Stimulated activated CD8-positive, alpha-beta memory T cell treated with anti-CD3 and anti-CD28 coated beads, Interleukin-7, amount 100 ng/mL, for 24 hours (primary cell): ENCODE results near the gene JPH3.

ENCODE experiments used
- DNase-seq: peaks from one replicate; pipeline ENCODE4 v3.0.0-alpha.2; 2020; ENCODE audit warnings: low read depth

JPH3 gene

DNA sequence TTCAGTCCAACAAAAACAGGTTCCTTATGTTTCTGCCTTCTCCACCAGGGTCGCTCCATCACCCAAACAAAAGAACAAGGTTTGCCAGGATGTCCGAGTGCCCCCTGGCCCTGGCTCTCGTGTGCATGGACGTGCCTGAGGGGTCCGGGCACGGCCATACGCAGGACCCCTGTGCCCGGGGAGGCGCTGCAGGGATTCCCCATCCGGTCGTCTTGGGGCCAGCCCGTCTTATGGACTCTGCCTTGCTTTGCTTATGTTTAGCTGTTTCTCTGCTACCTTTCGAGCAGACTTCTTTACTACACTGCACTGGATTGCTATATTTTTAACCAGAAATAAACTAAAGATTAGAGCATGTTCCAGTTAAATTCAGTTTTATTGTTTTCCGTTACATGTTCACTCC is 95.5 kb downstream of the JPH3 start:
- no peak for DNase-seq

GRCh38 chr16:87698241-87698640 is 95.9 kb downstream of the JPH3 start:
- DNase-seq: no peak

DNA sequence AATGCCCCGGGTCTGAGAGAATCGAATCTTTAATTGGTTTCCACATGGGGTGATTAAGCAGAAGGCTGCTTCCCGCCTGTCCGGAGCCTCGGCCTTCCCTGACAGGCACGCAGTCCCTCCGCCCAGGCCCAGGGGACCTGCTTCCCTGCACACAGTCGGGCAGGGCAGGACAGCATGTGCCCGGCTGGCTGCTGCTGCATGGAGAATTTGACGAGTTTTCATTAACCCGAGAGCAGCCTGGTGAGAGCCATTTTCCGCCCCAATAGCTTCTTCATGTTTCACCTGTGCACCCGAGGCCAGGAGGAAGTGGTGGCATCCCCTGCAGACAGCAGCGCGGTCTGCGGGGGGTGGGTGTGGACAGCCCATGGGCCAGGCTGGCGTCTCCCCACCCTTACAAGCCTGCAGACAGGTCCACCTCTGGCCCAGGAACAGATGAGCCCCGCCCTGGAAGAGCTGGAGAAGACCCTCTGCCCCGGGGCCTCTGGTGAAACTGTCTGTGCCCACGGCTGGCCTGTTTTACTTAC is 96.4 kb downstream of the JPH3 start:
- DNase-seq: no peak

- no peak for DNase-seq
These were observed 98.2 kb downstream of the JPH3 start for GRCh38 chr16:87700406-87701077.

GRCh38 chr16:87701078-87701460 is 98.8 kb downstream of the JPH3 start:
- DNase-seq: no peak

- no peak for DNase-seq
These were observed 99.2 kb downstream of the JPH3 start for GRCh38 chr16:87701505-87701921.

GRCh38 chr16:87702325-87702811 is 100.1 kb downstream of the JPH3 start:
- peak; percentile 6 for DNase-seq

GRCh38 chr16:87703071-87703470 is 100.8 kb downstream of the JPH3 start:
- DNase-seq: no peak

- DNase-seq: no peak
These were observed 101.6 kb downstream of the JPH3 start for GRCh38 chr16:87703835-87704375.

DNA sequence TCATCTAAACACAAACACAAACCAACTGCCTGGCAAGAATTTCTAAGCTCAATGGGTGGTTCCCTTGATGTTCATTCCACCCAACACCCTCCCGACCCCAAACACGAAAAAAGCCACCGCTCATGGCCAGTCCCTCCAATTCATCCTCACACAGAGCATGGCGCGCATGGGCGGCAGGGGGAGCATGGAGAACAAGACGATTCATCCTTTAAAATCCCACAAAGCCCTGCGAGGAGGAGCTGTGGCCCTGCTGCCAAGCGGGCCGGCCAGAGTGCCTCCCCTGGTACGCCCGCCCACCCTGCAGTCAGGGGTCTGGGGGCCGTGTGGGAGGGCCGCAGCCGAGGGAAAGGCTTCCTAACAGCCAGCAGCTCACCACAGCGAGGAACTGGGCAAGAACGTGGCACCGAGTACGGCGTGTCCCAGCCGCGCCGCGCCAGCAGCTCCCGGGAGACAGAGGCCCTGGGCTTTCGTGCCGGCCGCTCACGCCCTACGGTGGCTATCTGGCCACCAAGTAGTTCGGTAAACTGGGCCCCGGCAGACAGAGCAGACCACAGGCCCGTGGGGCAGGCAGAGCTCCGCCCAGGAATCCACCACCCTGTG is 102.5 kb downstream of the JPH3 start:
- DNase-seq: no peak

GRCh38 chr16:87705771-87706277 is 103.5 kb downstream of the JPH3 start:
- DNase-seq: no peak

DNA sequence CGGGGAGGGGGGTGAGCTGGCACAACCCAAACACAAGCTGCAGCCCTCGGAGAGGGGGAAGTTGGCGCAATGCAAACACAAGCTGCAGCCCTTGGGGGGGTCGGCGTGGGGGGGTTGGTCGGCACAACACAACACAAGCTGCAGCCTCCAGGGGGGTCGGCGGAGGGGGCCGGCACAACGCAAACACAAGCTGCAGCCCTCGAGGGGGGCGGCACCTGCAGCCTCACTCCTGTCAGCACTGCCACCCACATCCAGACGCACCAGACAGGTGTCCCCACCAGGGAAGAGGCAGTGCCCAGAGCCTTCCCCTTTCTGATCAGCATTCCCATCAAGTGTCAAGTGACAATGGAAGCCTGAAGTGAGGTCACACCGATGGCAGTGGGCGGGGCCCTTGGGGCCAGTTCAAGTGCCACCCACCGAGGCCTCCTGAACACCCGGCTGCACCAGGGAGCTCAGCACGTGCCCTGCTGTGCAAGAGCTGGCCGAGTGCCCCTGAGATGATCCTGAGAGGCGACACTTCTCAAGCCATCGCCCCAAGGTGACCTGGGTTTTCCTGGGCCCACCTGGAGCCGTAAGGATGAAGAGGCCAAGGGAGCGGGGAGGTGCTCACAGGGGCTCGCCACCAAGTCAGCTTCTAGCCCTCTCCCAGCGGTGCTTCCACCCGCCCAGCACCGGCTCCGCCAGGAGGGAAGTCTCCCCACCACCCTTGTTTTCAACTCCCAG is 104.1 kb downstream of the JPH3 start:
- DNase-seq: no peak

GRCh38 chr16:87707097-87707496 is 104.8 kb downstream of the JPH3 start:
- no peak for DNase-seq

DNA sequence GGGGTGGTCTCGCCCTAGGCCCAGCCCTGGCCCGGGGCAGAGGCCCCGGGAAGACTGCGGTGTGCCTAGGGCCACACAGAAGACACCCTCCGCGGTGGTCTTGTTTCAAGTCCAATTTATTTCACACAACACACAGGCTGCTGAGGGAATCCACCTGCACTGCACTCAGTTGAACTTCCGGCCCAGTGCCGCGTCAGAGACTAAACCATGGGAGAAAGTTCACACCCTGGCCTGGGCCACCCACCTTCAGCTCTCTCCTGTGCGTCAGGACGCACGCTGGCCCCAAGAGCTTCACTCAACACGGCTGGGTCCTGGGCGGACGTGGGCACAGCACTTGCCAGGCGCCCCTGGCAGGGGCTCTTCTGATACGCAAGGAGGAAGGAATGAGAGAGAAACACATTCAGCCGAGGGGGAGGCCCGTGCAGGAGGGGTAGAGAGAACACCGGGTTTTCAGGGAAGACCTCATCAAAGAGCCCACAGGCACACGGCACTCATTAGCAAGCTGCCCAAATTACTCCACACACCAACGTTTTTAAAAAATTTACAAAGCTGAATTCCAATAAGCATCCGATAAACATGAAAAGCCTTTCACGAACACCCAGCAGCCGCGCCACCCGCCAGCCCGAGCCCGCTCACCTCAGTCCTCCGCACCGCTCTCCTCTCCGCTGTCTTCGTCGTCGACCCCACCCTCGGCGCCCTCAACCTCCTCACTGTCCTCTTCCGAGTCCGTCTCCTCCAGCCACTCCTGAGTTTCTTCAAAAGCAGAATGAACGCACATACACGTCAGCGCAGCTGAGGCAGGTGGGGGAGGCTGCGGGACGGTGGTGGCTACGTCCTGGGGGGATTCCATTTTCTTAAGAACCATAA is 105.6 kb downstream of the JPH3 start:
- no peak for DNase-seq

DNA sequence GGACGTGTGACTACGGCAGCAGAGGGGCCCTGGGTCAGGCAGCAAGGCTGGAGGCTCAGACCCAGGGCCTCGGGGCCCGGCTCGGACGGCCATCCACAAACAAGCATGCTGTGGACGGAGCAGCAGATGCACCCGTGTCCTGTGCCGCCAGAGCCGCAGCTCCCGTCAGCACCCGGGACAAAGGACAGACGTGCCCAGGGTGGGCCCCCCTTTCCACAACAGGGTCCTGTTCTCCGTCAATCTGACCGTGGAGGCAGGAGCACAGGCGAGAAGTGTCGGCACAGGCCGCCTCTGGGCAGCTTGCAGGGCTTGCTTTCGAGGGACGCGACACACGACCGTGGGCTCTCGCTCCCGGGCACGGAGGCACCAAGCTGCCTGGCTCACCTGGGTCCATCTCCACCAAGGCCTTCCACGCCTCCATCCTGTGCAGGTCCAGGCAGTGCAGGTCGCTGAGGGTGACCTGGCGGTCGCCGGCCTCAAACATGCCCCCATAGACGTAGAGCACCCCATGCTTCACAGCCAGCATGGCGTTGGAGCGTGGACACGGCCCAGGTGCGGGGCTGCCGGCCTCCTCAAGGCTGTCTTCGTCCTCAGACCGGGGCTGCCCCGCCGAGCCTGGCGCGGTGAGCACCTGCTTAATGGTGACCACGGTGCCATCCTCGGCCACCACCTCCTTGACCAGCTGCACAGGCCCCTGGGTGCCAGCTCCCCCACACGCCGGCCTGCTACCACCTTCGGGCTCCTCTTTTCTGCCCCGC is 106.8 kb downstream of the JPH3 start:
- DNase-seq: no peak

- no peak for DNase-seq
These were observed 107.4 kb downstream of the JPH3 start for GRCh38 chr16:87709677-87710076.

DNA sequence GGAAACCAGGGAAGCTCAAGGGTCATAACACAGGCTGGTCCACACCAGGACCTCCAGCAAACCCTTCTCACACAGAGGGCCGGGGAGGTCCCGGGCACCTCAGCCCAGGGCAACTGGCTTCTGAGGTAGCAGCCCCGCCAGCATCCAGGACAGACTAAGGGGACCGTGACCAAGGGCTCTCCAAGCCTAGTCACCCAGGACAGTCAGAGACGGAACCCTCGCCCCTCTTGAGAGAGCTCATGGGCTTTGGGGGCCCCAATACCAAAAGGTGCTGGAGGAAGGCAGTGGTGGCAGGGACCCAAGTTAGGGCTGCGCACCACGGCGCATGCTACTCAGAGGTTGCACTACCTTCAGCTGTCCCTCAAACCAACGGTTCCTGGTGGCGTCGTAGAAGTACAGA is 108.6 kb downstream of the JPH3 start:
- no peak for DNase-seq

DNA sequence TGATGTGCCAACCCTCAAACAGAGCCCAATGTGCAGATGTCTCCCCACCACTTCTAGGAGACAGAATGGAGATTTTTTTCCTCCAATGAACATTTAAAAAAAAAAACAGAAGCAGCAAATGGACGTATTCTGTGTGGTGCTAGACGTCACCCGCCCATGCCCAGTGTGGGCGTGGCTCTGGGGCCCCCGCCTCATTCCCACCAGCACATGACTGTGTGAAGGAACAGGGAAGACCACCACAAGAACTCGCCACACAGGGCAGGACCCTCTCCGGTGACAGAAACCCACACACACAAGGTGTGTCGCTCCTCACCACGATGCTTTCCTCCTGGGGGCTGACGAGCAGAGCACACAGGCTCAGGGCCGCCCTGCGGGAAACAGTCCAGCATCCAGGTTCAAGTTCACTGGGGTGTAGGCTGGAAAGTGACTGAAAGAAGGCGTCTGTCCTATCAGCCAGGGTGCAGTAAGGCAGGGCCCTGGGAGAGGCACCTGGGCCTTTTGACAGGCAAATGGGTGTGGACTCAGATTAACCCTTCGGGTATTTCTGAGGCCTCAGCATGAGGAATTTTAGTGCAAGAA is 110.0 kb downstream of the JPH3 start:
- DNase-seq: no peak

DNA sequence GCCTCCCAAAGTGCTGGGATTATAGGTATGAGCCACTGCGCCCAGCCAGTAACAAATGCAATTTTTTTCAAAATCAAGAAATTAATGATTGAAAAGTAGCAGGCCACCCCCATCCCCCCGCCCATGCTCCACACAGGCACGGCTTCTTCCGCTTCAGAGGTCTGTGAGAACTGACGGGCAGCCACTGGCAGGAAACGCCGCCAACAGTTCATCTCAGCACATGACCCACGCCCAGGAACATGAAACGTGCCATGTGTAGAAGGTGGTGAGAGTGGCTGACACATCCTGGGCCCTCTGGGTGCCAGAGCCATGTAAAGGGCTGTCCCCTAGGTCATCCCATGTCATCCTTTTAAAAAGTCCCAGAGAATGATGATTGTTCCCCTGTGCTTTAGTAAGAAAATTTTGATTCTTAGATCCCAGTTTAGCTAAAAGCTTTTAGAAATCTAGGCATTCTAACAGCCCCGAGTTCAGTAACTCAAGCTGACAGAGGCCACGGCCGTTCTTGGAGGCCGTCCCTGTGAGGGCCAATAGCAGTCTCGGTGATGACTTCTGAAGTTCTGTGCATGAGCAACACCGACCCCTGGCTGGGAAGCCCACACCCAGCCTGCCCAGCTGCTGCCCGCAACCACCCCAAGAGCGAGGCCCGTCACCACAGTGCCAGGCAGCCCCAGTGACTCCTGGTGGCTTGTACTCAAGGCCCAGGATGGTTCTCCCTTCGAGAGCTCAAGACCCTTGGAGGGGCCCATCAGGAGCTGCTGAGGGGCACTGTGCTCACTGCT is 111.3 kb downstream of the JPH3 start:
- DNase-seq: peak; percentile 15

GRCh38 chr16:87715231-87715630 is 112.9 kb downstream of the JPH3 start:
- no peak for DNase-seq
